Nephron progenitor cell (in vitro differentiated cells): Measurements from ENCODE around the gene TSSK2.

Source experiments
- DNase-seq: peaks from one replicate; pipeline ENCODE4 v3.0.0; 2021
- H3K27ac Mint-ChIP-seq: 2 replicates; pipeline ENCODE4 v1.8.0; 2021; ENCODE audit warnings: mild to moderate bottlenecking, moderate library complexity, mixed read lengths
- H3K27me3 Mint-ChIP-seq: 2 replicates; pipeline ENCODE4 v1.8.0; 2021; ENCODE audit warnings: mild to moderate bottlenecking, low read depth, mixed read lengths; ENCODE audit not compliant: poor library complexity
- H3K36me3 Mint-ChIP-seq: 2 replicates; pipeline ENCODE4 v1.8.0; 2021; ENCODE audit warnings: low read depth, mixed read lengths
- H3K4me1 Mint-ChIP-seq: 2 replicates; pipeline ENCODE4 v1.8.0; 2021; ENCODE audit warnings: mixed read lengths
- H3K4me3 Mint-ChIP-seq: 2 replicates; pipeline ENCODE4 v1.8.0; 2021; ENCODE audit warnings: mild to moderate bottlenecking, moderate library complexity, mixed read lengths
- H3K9me3 Mint-ChIP-seq: 2 replicates; pipeline ENCODE4 v1.8.0; 2021; ENCODE audit warnings: mild to moderate bottlenecking, moderate library complexity, mixed read lengths
- CTCF ChIP-seq: fragments of 200-600 bp; sonication (generic); IDR thresholded peaks from 2 replicates; pipeline ENCODE4 v1.5.0; 2021; ENCODE audit warnings: antibody characterized with exemption

TSSK2 gene

DNA sequence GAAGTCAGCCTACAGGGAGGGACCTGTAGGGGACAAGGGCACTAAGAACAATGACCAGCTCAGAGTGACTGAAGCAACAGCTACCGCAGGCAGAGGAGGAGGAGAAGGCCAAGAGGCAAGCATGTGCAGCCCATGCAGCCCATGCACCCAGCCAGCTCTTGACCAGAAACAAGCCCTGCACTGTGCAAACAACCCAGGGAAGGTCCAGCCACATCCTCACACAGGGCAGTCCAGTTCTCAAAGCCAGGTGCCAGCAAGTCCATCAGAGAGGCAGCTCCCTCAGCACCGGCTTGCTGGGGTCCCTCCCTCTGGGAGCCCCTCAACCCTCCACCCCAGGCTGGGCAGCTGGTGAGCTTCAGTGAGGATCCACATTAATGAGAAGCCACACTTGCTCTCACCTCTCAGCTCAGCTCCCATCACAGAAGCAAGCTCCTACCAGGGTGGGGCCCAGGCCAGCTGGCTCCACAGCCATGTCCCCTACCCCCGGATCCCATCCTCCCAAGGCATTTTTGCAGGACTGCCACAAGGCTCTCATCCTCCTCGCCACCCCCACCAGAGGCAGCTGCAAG lies 16.0 kb upstream of the TSSK2 start:
- H3K4me3 Mint-ChIP-seq: no peak overlapping the region
- H3K27ac Mint-ChIP-seq: no peak overlapping the region
- no peaks in the 10 kb centered on the region for H3K9me3 Mint-ChIP-seq
- peaks cover 40% of the 10 kb centered on the region for H3K4me1 Mint-ChIP-seq
- H3K36me3 Mint-ChIP-seq: peaks cover 16% of the 10 kb centered on the region
- DNase-seq: no peak
- H3K27me3 Mint-ChIP-seq: no peaks in the 10 kb centered on the region
- no peak for TF ChIP-seq CTCF

DNA sequence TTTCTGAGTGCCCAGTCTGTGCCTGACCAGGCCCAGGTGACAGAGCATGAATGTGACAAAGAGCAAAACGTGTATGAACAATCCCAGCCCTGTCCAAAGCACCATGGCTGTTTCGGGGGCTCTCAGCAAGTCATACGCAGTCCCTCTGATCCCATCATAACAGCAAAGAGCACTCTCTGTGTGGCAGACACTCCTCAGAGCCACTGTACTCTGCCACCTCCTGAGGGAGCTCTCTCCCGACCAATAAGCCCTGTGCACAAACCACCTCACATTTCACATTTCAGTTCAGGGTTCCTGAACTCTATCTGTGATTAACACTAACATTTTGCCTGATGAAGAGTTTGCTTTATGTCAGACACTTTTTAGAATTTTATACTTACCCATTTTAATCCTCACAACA lies 15.5 kb upstream of the TSSK2 start:
- Mint-ChIP-seq H3K27ac (peak overlapping the region; percentile 55), H3K27me3 (no peaks in the 10 kb centered on the region)

DNA sequence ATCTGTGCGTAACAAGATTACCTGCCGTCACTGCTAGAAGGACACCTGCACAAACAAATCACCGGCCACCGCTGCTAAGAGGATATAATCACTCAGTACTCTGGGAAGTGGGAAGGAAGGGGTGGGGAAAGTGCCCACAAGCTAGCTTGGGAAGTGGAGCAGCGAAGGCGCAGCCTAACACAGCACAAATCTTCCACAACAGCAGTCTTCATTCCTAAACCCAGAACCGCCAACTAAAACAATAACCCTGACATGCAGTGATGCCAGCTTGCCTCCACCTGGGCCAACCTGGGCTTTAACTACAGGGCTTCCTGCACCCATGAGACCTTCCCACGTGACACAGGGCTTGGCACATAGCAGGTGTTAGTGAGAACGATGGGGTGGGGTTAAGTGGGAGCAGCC lies 14.0 kb upstream of the TSSK2 start:
- TF ChIP-seq CTCF: no peak
- DNase-seq: no peak
- H3K27ac Mint-ChIP-seq: peak overlapping the region; percentile 53

More for the DNA sequence above, 15.5 kb upstream of the TSSK2 start:
- Mint-ChIP-seq H3K4me3 (no peak overlapping the region), H3K4me1 (peaks cover 42% of the 10 kb centered on the region), H3K36me3 (peaks cover 16% of the 10 kb centered on the region), H3K9me3 (no peaks in the 10 kb centered on the region)
- no peak for DNase-seq
- TF ChIP-seq CTCF: no peak

DNA sequence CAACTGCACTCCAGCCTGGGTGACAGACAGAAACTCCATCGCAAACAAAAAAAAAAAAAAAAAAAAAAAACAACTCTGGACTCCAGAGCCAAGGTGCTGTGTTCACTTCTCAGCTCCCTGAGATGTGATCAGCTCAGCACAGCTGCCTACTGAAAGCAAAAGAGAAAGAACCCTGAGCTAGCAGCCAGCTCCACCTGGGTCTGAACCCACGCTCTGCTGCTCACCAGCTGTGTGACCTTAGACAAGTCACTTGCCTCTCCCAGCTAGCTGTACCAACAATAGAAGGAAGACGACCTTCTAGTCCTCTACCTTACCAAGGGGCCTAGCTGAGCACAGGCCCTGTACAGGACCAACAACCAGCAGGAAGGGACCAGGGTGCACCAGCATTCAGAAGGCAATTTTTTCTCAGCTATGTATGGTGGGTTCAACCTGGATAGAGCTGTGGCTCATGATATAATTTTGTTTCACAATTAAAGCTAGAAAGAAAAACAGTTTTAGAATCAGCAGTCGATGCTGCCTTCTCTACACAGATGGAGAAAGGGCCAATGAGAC lies 12.7 kb upstream of the TSSK2 start:
- H3K9me3 Mint-ChIP-seq: no peaks in the 10 kb centered on the region
- peaks cover 16% of the 10 kb centered on the region for H3K36me3 Mint-ChIP-seq
- no peak for TF ChIP-seq CTCF
- no peak for DNase-seq
- no peak overlapping the region for H3K4me3 Mint-ChIP-seq
- no peak overlapping the region for H3K27ac Mint-ChIP-seq
- H3K4me1 Mint-ChIP-seq: peaks cover 43% of the 10 kb centered on the region
- peaks cover 1% of the 10 kb centered on the region for H3K27me3 Mint-ChIP-seq

More for the DNA sequence above, 14.0 kb upstream of the TSSK2 start:
- H3K9me3 Mint-ChIP-seq: no peaks in the 10 kb centered on the region
- no peak overlapping the region for H3K4me3 Mint-ChIP-seq
- H3K4me1 Mint-ChIP-seq: peaks cover 41% of the 10 kb centered on the region
- H3K27me3 Mint-ChIP-seq: no peaks in the 10 kb centered on the region
- peaks cover 16% of the 10 kb centered on the region for H3K36me3 Mint-ChIP-seq

- Mint-ChIP-seq H3K27me3 (peaks cover 7% of the 10 kb centered on the region), H3K4me1 (peaks cover 43% of the 10 kb centered on the region), H3K27ac (no peak overlapping the region), H3K9me3 (no peaks in the 10 kb centered on the region), H3K36me3 (peaks cover 11% of the 10 kb centered on the region), H3K4me3 (peak overlapping the region; percentile 11)
- TF ChIP-seq CTCF: no peak
- no peak for DNase-seq
These were observed 11.2 kb upstream of the TSSK2 start for GRCh38 chr22:19119949-19120348.
